HT1080 (cell line): ENCODE data around the gene YTHDC2. TPM values are rescaled to one million over a fixed set of nuclear protein-coding genes. Genes with fewer than 3 reads are reported as not detected.

Source experiments
- DNase-seq: peaks from one replicate; pipeline ENCODE4 v3.0.0-alpha.2; 2015; ENCODE audit warnings: low read depth
- total RNA-seq: library from RNA; depleted of rRNA; stranded (reverse); fragments of >200 nt; shearing (Covaris generic); gene quantifications from 2 replicates; pipeline ENCODE4 v1.2.3, GENCODE V29; 2014

YTHDC2 gene
- total RNA-seq, 1 experiment from 2014 or later, result 12.2 TPM

- no peak for DNase-seq
Measured at GRCh38 chr5:113519412-113519811, 5.9 kb downstream of the YTHDC2 start.

- DNase-seq, result peak; percentile 63
Measured at GRCh38 chr5:113520429-113520828, 6.9 kb downstream of the YTHDC2 start.

DNA sequence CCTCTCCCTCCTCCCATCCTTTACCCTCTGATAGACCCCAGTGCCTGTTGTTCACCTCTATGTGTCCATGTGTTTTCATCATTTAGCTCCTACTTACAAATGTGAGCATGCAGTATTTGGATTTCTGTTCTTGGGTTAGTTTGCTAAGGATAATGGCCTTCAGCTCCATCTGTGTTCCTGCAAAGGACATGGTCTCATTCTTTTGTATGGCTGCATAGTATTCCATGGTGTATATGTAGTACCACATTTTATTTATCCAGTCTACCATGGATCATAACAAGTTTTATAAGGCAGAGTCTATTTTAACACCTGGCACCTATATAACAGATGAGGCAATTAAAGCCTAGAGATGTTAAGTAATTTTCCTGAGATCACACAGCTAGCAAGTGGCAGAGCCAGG is 7.4 kb downstream of the YTHDC2 start:
- DNase-seq, result no peak

DNA sequence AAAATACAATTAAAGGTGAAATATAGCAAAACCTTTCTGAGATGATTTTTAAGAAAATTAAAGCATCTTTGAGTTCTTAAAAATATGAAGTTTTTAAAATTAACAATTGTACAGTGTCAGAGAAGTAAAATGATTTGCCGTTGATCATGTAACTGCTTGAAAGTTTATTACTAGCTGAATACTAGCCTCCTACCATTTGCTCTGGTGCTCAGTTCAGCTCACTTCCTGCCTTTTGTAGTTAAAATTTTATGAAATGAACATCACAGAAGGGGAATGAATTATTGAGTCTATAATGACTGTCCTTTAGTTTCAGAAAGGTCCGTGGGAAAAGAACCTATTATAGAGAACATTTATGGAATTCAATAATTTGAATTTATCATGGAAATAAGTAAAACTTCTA is 9.7 kb downstream of the YTHDC2 start:
- no peak for DNase-seq

DNA sequence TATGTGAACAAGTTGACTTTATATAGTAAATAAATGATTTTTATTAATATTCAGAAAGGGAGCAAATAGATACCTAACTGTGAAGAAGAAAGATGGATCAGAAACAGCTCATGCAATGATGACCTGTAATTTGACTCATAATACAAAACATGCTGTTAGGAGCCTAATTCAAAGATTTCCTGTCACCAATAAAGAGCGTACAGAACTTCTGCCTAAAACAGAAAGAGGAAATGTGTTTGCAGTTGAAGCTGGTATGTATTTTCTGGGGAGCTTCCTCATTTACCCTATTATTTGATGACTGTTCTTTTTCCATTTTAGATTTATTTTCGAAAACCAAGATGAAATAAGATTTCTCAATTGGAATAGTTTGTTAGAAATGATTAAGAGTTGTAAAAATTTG is 11.4 kb downstream of the YTHDC2 start:
- DNase-seq, result no peak

- no peak for DNase-seq
Measured at GRCh38 chr5:113526421-113526820, 12.9 kb downstream of the YTHDC2 start.

- no peak for DNase-seq
Measured at GRCh38 chr5:113527746-113528145, 14.3 kb downstream of the YTHDC2 start.

- DNase-seq, result no peak
Measured at GRCh38 chr5:113531481-113532159, 18.1 kb downstream of the YTHDC2 start.

- no peak for DNase-seq
Measured at GRCh38 chr5:113538313-113538712, 24.8 kb downstream of the YTHDC2 start.

DNA sequence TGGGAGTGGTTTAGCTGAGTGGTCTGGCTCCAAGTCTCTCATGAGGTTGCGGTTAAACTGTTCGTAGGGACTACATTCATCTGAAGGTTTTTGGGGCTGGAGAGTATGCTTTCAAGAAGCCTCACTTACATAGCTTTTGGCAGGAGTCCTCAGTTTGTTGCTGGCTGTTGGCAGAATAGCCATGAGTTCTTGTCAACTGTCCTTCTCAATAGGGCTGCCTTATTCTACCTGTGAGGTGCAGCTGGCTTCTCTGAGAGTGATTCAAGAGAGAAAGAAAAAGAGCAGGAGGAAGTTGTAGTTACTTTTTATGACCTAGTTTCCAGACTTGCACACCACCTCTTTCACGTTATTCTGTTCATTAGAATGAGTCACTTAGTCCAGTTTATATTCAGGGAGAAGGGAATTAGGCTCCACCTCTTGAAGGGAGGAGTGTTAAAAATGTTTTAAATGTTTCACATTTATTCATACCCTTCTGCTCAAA is 33.2 kb downstream of the YTHDC2 start:
- DNase-seq, result peak; percentile 43

GRCh38 chr5:113548396-113548795 is 34.9 kb downstream of the YTHDC2 start:
- DNase-seq, result no peak

DNA sequence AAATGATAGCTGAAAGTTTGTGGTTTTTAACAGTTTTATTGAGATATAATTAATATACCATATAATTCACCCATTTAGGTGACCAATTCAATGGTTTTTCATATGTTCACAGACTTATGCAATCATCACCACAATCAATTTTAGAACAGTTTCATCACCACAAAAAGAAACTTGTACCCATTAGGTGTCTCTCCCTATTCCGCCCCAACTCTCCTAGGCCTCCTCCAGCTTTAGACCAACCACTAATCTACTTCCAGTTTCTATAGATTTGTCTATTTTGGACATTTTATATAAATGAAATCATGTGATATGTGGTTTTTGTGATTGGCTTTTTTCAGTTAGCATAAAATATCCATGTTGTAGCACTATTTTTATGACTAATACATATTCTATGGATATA is 38.6 kb downstream of the YTHDC2 start:
- no peak for DNase-seq

DNA sequence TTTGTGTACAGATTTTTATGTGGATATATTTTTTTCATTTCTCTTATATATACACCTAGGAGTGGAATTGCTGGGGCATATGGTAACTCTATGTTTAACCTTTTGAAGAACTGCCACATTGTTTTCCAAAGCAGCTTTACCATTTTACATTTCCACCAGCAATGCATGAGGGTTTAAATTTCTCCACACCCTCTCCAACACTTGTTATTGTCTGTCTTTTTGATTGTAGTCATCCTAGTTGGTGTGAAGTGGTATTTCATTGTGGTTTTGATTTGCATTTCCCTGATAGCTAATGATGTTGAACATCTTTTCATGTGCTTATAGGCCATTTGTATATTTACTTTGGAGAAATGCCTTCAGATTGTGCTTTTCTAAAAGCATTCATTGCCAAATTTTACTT is 39.1 kb downstream of the YTHDC2 start:
- no peak for DNase-seq

DNA sequence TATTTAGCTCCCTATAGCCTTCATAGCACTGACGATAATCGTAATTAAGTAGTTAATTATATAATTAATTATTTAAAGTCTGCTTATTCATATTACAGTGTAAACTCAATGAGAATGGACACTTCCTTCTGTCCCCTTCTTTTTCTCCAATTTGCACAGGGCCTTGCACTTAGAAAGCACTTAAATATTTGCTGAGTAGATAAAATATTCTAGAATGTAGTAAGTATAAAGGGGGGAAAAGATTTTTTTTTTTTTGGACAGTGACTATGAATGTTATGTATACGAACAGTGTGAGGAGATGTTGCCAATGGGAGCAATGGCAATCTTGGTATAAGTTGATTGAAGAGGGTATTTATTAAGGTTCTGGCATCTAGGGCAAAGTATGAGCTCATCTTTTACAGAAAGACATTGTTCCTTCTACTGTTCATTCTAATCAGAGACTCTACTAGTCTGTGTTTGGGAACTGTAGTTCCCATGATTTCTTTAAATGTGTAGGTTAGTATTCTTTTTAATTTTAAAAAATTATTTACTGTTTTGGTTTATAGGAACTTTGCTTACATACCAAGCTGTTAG is 49.4 kb downstream of the YTHDC2 start:
- no peak for DNase-seq

DNA sequence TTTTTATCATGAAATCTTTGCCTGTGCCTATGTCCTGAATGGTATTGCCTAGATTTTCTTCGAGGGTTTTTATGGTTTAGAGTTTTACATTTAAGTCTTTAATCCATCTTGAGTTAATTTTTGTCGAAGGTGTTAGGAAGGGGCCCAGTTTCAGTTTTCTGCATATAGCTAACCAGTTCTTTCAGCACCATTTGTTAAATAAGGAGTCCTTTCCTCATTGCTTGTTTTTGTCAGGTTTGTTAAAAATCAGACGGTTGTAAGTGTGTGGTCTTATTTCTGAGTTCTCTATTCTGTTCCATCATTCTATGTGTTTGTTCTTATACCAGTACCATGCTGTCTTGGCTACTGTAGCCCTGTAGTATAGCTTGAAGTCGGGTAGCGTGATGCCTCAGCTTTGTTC is 55.9 kb downstream of the YTHDC2 start:
- no peak for DNase-seq

- no peak for DNase-seq
Measured at GRCh38 chr5:113572716-113573115, 59.2 kb downstream of the YTHDC2 start.

- DNase-seq, result peak; percentile 98
Measured at GRCh38 chr5:113574417-113574816, 60.9 kb downstream of the YTHDC2 start.

- DNase-seq, result no peak
Measured at GRCh38 chr5:113575074-113575473, 61.6 kb downstream of the YTHDC2 start.

DNA sequence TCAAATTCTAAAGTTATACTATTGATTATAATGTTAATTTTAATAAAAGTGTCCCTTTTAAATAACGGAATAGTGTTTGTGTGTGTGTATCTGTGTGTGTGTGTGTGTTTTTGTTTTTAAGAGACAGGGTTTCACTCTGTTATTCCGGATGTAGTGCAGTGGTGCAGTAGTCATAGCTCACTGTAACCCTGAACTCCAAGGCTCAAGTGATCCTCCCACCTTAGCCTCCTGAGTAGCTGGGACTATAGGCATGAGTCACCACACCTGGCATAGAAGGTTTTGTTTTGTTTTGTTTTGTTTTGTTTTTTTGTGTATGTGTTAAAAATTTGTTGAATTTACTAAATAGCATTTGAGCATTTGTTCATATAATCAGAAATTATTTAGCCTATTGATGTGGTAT is 64.6 kb downstream of the YTHDC2 start:
- DNase-seq, result peak; percentile 24

DNA sequence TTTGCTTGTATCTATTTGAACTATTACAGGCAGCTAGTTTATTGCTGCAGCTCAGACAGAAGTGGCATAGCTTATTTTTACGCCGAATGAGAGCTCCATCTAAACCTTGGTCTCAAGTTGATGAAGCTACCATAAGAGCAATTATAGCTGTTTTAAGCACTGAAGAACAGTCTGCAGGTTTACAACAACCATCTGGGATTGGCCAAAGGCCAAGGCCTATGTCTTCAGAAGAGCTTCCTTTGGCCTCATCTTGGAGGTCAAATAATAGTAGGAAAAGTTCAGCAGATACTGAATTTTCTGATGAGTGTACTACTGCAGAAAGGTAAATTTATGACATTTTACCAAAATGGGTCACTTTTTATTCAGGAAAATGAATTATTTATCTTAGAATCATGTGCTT is 67.9 kb downstream of the YTHDC2 start:
- DNase-seq, result no peak

GRCh38 chr5:113598150-113598549 is 84.7 kb downstream of the YTHDC2 start:
- no peak for DNase-seq

DNA sequence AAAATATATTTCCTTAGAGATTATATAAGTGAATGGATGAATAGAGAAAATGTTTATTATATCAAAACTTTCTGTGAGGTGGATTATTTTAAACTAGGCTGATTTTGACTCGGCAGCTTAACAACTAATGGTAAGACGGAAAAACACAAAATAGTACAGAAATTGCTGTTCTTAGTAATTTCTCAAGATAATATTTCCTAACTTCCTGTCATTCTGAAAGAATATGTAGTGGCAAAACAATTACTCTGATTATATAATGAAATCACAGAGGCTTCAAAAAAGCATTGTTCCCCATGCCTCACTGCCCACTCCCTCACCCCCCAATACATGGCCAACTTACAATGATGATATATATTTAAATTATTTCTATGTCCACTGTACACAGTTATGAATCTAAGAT is 85.4 kb downstream of the YTHDC2 start:
- no peak for DNase-seq

DNA sequence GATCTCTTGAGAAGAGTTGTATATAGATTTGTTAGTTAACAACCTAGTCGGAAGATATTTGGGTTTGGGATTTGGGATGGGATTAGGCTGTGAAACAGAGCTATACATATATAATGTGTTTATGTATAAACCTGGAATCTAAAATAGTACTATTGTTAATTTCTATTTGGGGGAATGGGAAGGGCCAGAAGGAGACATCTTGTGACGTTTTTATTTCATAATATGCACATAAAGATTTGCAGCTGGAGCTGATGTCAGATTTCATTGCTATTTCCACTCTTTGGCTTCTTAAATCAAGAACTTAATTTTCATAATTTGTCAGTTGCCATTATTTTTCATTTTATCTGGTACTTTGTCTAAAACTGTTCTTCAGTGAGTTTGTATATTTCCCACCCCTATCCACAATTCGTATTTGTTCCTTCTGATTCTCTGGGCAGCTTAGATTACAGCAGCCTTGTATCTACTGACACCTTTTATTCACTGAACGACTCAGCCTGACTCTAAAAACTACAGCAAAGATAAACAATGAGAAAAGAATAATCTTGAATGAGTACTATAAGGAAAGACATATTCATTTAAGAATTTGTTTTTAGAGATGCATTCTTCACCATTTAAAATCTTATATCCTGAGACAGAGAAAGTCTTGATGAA is 86.9 kb downstream of the YTHDC2 start:
- no peak for DNase-seq
